Nephron (organoid): ENCODE measurements around the gene OTUB2.

ENCODE experiments used
- H3K27ac Mint-ChIP-seq, 3 experiments: 2 replicates each; pipeline ENCODE4 v1.8.0; 2020; ENCODE audit warnings: mixed read lengths in 3 of 3, mild to moderate bottlenecking in 2 of 3, moderate library complexity in 1 of 3
- H3K27me3 Mint-ChIP-seq: 2 replicates; pipeline ENCODE4 v1.8.0; 2021; ENCODE audit warnings: low read depth, mild to moderate bottlenecking, moderate library complexity, mixed read lengths
- H3K36me3 Mint-ChIP-seq: 2 replicates; pipeline ENCODE4 v1.8.0; 2020; ENCODE audit warnings: low read depth, mixed read lengths
- H3K4me1 Mint-ChIP-seq: 2 replicates; pipeline ENCODE4 v1.8.0; 2020; ENCODE audit warnings: mixed read lengths
- H3K4me3 Mint-ChIP-seq, 3 experiments: 2 replicates each; pipeline ENCODE4 v1.8.0; 2020; ENCODE audit warnings: mild to moderate bottlenecking in 3 of 3, mixed read lengths in 3 of 3, moderate library complexity in 2 of 3
- H3K9me3 Mint-ChIP-seq: 2 replicates; pipeline ENCODE4 v1.8.0; 2020; ENCODE audit warnings: mixed read lengths
- CTCF ChIP-seq, 3 experiments: fragments of 200-600 bp; sonication (generic); IDR thresholded peaks; one replicate each; pipeline ENCODE4 v1.5.0; 2021; ENCODE audit warnings: antibody characterized with exemption in 3 of 3; ENCODE audit not compliant: unreplicated experiment in 3 of 3

The OTUB2 gene

GRCh38 chr14:94040796-94041195 is 14.7 kb downstream of the OTUB2 start:
- no peak overlapping the region for H3K4me3 Mint-ChIP-seq
- H3K27ac Mint-ChIP-seq, result no peak overlapping the region
- H3K4me1 Mint-ChIP-seq, result no peaks in the 10 kb centered on the region
- no peak for TF ChIP-seq CTCF (IDR thresholded peaks at IDR 0.05; ENCODE audit: unreplicated experiment in 3 of 3)
- peaks cover 4% of the 10 kb centered on the region for H3K27me3 Mint-ChIP-seq
- H3K36me3 Mint-ChIP-seq, result peaks cover 14% of the 10 kb centered on the region
- H3K9me3 Mint-ChIP-seq, result no peaks in the 10 kb centered on the region

GRCh38 chr14:94041551-94042346 is 15.6 kb downstream of the OTUB2 start:
- TF ChIP-seq CTCF (IDR thresholded peaks at IDR 0.05; ENCODE audit: unreplicated experiment in 3 of 3), result no peak
- Mint-ChIP-seq H3K27me3 (peaks cover 4% of the 10 kb centered on the region), H3K36me3 (peaks cover 17% of the 10 kb centered on the region), H3K4me1 (no peaks in the 10 kb centered on the region), H3K27ac (no peak overlapping the region), H3K4me3 (no peak overlapping the region), H3K9me3 (no peaks in the 10 kb centered on the region)

- TF ChIP-seq CTCF (IDR thresholded peaks at IDR 0.05; ENCODE audit: unreplicated experiment in 3 of 3), result no peak
- H3K36me3 Mint-ChIP-seq, result peaks cover 17% of the 10 kb centered on the region
- H3K4me3 Mint-ChIP-seq, result no peak overlapping the region
- peaks cover 4% of the 10 kb centered on the region for H3K27me3 Mint-ChIP-seq
- H3K27ac Mint-ChIP-seq, result no peak overlapping the region
- no peaks in the 10 kb centered on the region for H3K4me1 Mint-ChIP-seq
- no peaks in the 10 kb centered on the region for H3K9me3 Mint-ChIP-seq
Observed at GRCh38 chr14:94042433-94043091, 16.4 kb downstream of the OTUB2 start.

- H3K27ac Mint-ChIP-seq, result no peak overlapping the region
- no peaks in the 10 kb centered on the region for H3K4me1 Mint-ChIP-seq
- H3K4me3 Mint-ChIP-seq, result no peak overlapping the region
- no peak for TF ChIP-seq CTCF (IDR thresholded peaks at IDR 0.05; ENCODE audit: unreplicated experiment in 3 of 3)
- H3K27me3 Mint-ChIP-seq, result peaks cover 4% of the 10 kb centered on the region
- no peaks in the 10 kb centered on the region for H3K9me3 Mint-ChIP-seq
- peaks cover 22% of the 10 kb centered on the region for H3K36me3 Mint-ChIP-seq
Observed at GRCh38 chr14:94043111-94043755, 17.1 kb downstream of the OTUB2 start.

- H3K4me3 Mint-ChIP-seq, result no peak overlapping the region
- no peaks in the 10 kb centered on the region for H3K9me3 Mint-ChIP-seq
- H3K36me3 Mint-ChIP-seq, result peaks cover 26% of the 10 kb centered on the region
- no peaks in the 10 kb centered on the region for H3K4me1 Mint-ChIP-seq
- no peak for TF ChIP-seq CTCF (IDR thresholded peaks at IDR 0.05; ENCODE audit: unreplicated experiment in 3 of 3)
- H3K27me3 Mint-ChIP-seq, result peaks cover 4% of the 10 kb centered on the region
- H3K27ac Mint-ChIP-seq, result no peak overlapping the region
Observed at GRCh38 chr14:94043756-94044475, 17.8 kb downstream of the OTUB2 start.
